Lower lobe of right lung (tissue), 2 donors: ENCODE results near the gene TPRX1. TPM values are rescaled to one million over a fixed set of nuclear protein-coding genes. Genes with fewer than 3 reads are reported as not detected.

Source experiments
- ATAC-seq, 2 donors: fragments of 200-7000 bp; cut with Tn5 transposase; one replicate each; pipeline ENCODE4 v1.9.1; 2020 to 2022; ENCODE audit warnings: mild to moderate bottlenecking in 2 of 2, moderate library complexity in 2 of 2
- DNase-seq: peaks from one replicate; pipeline ENCODE4 v3.0.0-alpha.2; 2020
- H3K27ac ChIP-seq: fragments of 200-600 bp; one replicate; pipeline ENCODE4 v1.8.0; 2022
- H3K27me3 ChIP-seq: fragments of 200-600 bp; one replicate; pipeline ENCODE4 v1.8.0; 2022; ENCODE audit warnings: low read depth
- H3K36me3 ChIP-seq: fragments of 200-600 bp; one replicate; pipeline ENCODE4 v1.8.0; 2022; ENCODE audit warnings: mild to moderate bottlenecking
- H3K4me1 ChIP-seq: fragments of 200-600 bp; one replicate; pipeline ENCODE4 v1.8.0; 2022
- H3K4me3 ChIP-seq: fragments of 200-600 bp; one replicate; pipeline ENCODE4 v1.8.0; 2022; ENCODE audit warnings: mild to moderate bottlenecking
- H3K9me3 ChIP-seq: fragments of 200-600 bp; one replicate; pipeline ENCODE4 v1.8.0; 2022
- intact Hi-C: fragments of 100-400 bp; cut with DNase I; formaldehyde crosslinking; loops from one replicate; pipeline ENCODE4 v1.11.0; 2022
- total RNA-seq: library from RNA; stranded (reverse); fragmentation: NEBNext Ultra II Directional; extraction: Animal tissue kit (Norgen Biotek cat#: 25700); gene quantifications from one replicate; pipeline ENCODE4 v1.2.1, GENCODE V29; 2021
- TF ChIP-seq, protein P1 (sequence below): fragments of 200-600 bp; IDR thresholded peaks from one replicate; pipeline ENCODE4 v1.8.0; 2022; ENCODE audit warnings: antibody characterized with exemption, mild to moderate bottlenecking
- donor health status: DM: no; HTN: yes; CAD: no; lungs with severe emphysema.

Gene TPRX1
- total RNA-seq, 1 donor from 2014 or later = not detected

DNA sequence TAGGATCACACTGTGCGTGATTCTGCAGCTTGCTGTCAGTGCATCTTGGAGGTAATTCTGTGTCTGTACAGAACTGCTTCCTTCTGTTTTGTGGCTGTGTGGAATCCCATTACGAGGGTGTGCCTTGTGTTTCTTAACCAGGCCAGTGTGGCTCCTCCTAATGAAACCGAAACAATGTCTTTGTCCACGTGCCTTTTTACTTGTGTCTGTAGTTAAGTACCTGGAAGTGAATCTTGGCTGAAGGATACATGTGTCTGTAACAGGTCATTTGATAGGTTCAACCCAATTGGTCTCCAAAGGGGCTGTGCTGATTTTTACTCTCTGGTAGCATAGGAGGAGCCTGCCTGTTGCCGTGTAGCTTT, 45.9 kb downstream of the TPRX1 start:
- TF ChIP-seq, protein P1, sequence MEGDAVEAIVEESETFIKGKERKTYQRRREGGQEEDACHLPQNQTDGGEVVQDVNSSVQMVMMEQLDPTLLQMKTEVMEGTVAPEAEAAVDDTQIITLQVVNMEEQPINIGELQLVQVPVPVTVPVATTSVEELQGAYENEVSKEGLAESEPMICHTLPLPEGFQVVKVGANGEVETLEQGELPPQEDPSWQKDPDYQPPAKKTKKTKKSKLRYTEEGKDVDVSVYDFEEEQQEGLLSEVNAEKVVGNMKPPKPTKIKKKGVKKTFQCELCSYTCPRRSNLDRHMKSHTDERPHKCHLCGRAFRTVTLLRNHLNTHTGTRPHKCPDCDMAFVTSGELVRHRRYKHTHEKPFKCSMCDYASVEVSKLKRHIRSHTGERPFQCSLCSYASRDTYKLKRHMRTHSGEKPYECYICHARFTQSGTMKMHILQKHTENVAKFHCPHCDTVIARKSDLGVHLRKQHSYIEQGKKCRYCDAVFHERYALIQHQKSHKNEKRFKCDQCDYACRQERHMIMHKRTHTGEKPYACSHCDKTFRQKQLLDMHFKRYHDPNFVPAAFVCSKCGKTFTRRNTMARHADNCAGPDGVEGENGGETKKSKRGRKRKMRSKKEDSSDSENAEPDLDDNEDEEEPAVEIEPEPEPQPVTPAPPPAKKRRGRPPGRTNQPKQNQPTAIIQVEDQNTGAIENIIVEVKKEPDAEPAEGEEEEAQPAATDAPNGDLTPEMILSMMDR = no peak
- no peak overlapping the region for H3K4me3 ChIP-seq
- H3K4me1 ChIP-seq = no peaks in the 10 kb centered on the region
- no peak overlapping the region for H3K27ac ChIP-seq
- intact Hi-C loops = no loop called here
- peaks cover 69% of the 10 kb centered on the region for H3K36me3 ChIP-seq
- no peaks in the 10 kb centered on the region for H3K9me3 ChIP-seq
- ATAC-seq (no peak), DNase-seq (no peak)
- H3K27me3 ChIP-seq = no peaks in the 10 kb centered on the region

GRCh38 chr19:47757617-47758442, 46.5 kb downstream of the TPRX1 start:
- TF ChIP-seq, protein P1 = no peak
- intact Hi-C loops = no loop called here
- Histone ChIP-seq H3K27me3 (no peaks in the 10 kb centered on the region), H3K9me3 (no peaks in the 10 kb centered on the region), H3K27ac (no peak overlapping the region), H3K4me1 (no peaks in the 10 kb centered on the region), H3K4me3 (no peak overlapping the region), H3K36me3 (peaks cover 75% of the 10 kb centered on the region)
- DNase-seq (no peak), ATAC-seq (no peak)

- peaks cover 82% of the 10 kb centered on the region for H3K36me3 ChIP-seq
- TF ChIP-seq, protein P1 = no peak
- no peaks in the 10 kb centered on the region for H3K4me1 ChIP-seq
- no peaks in the 10 kb centered on the region for H3K27me3 ChIP-seq
- DNase-seq (no peak), ATAC-seq (no peak)
- no peak overlapping the region for H3K4me3 ChIP-seq
- intact Hi-C loops = no loop called here
- H3K27ac ChIP-seq = no peak overlapping the region
- no peaks in the 10 kb centered on the region for H3K9me3 ChIP-seq
Observed at GRCh38 chr19:47756953-47757608, 47.3 kb downstream of the TPRX1 start.

DNA sequence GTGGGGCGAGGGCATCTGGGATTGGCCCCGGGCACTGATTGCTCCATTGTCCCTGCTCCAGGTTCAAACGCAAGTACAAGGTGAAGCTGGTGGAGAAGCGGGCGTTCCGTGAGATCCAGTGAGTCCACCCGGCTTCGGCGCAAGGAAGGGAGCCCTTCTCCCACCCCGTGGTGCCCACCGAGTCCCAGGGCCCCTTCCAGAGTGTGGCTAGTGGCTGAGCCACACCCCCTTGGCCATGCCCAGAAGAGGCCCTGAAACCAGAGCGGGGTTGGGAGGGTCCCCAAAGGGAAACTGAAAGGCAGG, 47.8 kb downstream of the TPRX1 start:
- Histone ChIP-seq H3K9me3 (no peaks in the 10 kb centered on the region), H3K27ac (no peak overlapping the region), H3K36me3 (peaks cover 87% of the 10 kb centered on the region), H3K4me1 (no peaks in the 10 kb centered on the region), H3K4me3 (no peak overlapping the region), H3K27me3 (no peaks in the 10 kb centered on the region)
- ATAC-seq (no peak), DNase-seq (no peak)
- intact Hi-C loops = no loop called here
- TF ChIP-seq, protein P1 = no peak

GRCh38 chr19:47755762-47756626, 48.4 kb downstream of the TPRX1 start:
- no peak for ATAC-seq

More at GRCh38 chr19:47755762-47756626, 48.4 kb downstream of the TPRX1 start:
- Histone ChIP-seq H3K9me3 (no peaks in the 10 kb centered on the region), H3K4me1 (no peaks in the 10 kb centered on the region), H3K36me3 (peaks cover 93% of the 10 kb centered on the region), H3K27me3 (no peaks in the 10 kb centered on the region), H3K4me3 (no peak overlapping the region), H3K27ac (no peak overlapping the region)
- DNase-seq = no peak
- intact Hi-C loops = no loop called here
- TF ChIP-seq, protein P1 = no peak
